HCT116 (cell line): ENCODE results near the gene TMEM86B.

Experiments
- ATF3 ChIP-seq: IDR thresholded peaks from 2 replicates; pipeline ENCODE4 v1.6.1; 2012
- CTCF ChIP-seq, 3 experiments: fragments of 200-600 bp in 1 of 3; sonication (generic) in 1 of 3; IDR thresholded peaks in 2 of 3; conservative IDR thresholded peaks in 1 of 3; 2 replicates each; pipeline ENCODE4 v1.5.1; 2012 to 2017; ENCODE audit warnings: low read depth in 2 of 3, low read length in 2 of 3, antibody characterized with exemption in 1 of 3, borderline replicate concordance in 1 of 3, control low read depth in 1 of 3, mild to moderate bottlenecking in 1 of 3, mixed read lengths in 1 of 3, mixed run types in 1 of 3, moderate library complexity in 1 of 3; ENCODE audit not compliant: insufficient read depth in 1 of 3
- EZH2 ChIP-seq: fragments of 200-600 bp; sonication (generic); IDR thresholded peaks from 2 replicates; pipeline ENCODE4 v1.6.1; 2017; ENCODE audit warnings: antibody characterized with exemption, mixed run types
- EZH2phosphoT487 ChIP-seq: fragments of 200-600 bp; IDR thresholded peaks from 2 replicates; pipeline ENCODE4 v1.6.1; 2018; ENCODE audit warnings: antibody characterized with exemption, borderline replicate concordance
- POLR2A ChIP-seq: IDR thresholded peaks from 2 replicates; pipeline ENCODE4 v1.7.0; 2011; ENCODE audit warnings: borderline replicate concordance; ENCODE audit not compliant: insufficient read depth, insufficient read length; ENCODE audit errors: extremely low read depth
- POLR2AphosphoS5 ChIP-seq: IDR thresholded peaks from 2 replicates; pipeline ENCODE4 v1.6.1; 2011; ENCODE audit warnings: mild to moderate bottlenecking, low read depth, low read length, moderate library complexity
- REST ChIP-seq: IDR thresholded peaks from 2 replicates; pipeline ENCODE4 v1.6.1; 2012; ENCODE audit warnings: low read depth

- TF ChIP-seq ATF3 = no peak
- no peak for TF ChIP-seq EZH2
- TF ChIP-seq CTCF (IDR thresholded peaks at IDR 0.05 in 2 of 3, conservative IDR thresholded peaks at IDR 0.05 in 1 of 3; ENCODE audit: borderline replicate concordance in 1 of 3, insufficient read depth in 1 of 3, low read depth in 2 of 3, low read length in 2 of 3) = no peak
- no peak for TF ChIP-seq REST
- TF ChIP-seq EZH2phosphoT487 = no peak
- TF ChIP-seq POLR2AphosphoS5 = no peak
- TF ChIP-seq POLR2A = no peak
Measured at GRCh38 chr19:55241143-55241934, 12.8 kb upstream of the TMEM86B start.
